ENCODE data around the gene ANK3. TPM values are rescaled to one million over a fixed set of nuclear protein-coding genes. Genes with fewer than 3 reads are reported as not detected.

ANK3 gene
- total RNA-seq, 1 experiment from 2014 or later: 15.3 TPM

DNA sequence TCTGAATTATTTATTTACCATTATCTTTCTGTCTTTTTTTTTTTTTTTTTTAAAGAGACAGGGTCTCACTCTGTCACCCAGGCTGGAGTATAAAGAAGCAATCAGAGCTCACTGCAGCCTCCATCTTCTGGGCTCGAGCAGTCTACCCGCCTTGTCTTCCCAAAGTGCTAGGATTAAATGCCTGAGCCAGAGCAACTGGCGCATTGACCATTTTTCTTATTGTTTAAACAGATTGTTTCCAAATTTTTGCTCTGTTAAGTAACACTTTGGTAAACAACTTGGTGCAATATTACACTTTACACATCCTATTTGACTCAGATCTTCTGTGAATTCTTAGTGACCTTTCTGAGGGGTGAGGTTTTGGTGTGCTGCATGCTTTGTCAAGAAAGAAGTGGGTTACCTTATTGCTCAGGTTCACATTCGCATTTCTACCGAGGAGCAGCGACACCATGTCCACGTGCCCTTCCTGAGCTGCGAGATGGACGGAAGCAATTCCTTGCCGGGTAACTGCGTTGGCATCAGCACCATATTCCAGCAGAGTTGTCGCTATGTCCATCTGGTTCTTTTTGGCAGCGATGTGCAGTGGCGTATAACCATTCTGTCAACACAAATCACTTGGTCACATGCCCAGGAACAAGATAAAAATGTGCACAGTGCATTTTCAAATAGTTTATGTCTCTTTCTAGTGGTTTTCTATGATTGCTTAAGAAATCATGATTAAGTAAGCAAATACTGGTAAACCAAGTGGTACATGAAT lies 203.2 kb downstream of the ANK3 start:
- no peak overlapping the region for H3K4me3 ChIP-seq (replicated peaks in 1 of 2; ENCODE audit: low read depth in 1 of 2, low read length in 2 of 2)
- H3K27me3 ChIP-seq (ENCODE audit: insufficient read depth, low read length): no peaks in the 10 kb centered on the region
- H3K36me3 ChIP-seq (ENCODE audit: control insufficient read depth in 1 of 2, insufficient read depth in 2 of 2, low read length in 2 of 2): no peaks in the 10 kb centered on the region
- intact Hi-C loops (cut with micrococcal nuclease): no loop called here
- ChIA-PET POLR2A (no interaction called here), RAD21 (ENCODE audit: low non-redundant PET in 1 of 2, low total read pairs in 2 of 2, uncharacterized antibody in 2 of 2, unreplicated experiment in 2 of 2) (no interaction called here), CTCF (interaction anchor here (0.6 to 1.3 kb wide), 2 partner anchors 22 to 72 kb away, joined by 4 read pairs; no protein-coding TSS in a partner anchor)
- no peaks in the 10 kb centered on the region for H3K9me2 ChIP-seq (ENCODE audit: insufficient read depth)
- H3K9ac ChIP-seq (ENCODE audit: low read length): no peak overlapping the region
- no peaks in the 10 kb centered on the region for H4K20me1 ChIP-seq (ENCODE audit: insufficient read depth)
- H3K4me1 ChIP-seq (ENCODE audit: control insufficient read depth in 1 of 2, insufficient read depth in 2 of 2, low read length in 2 of 2): no peaks in the 10 kb centered on the region
- 0 out of 4 replicates have a peak, but pooled peaks cover 0 to 3% of the 10 kb centered on the region in 2 experiments for H3K9me3 ChIP-seq (ENCODE audit: control insufficient read depth in 1 of 2, insufficient read depth in 1 of 2, low read depth in 1 of 2, low read length in 2 of 2)
- no peak overlapping the region for H3K27ac ChIP-seq (ENCODE audit: low read depth, low read length)
- H3K79me2 ChIP-seq (ENCODE audit: insufficient read depth, low read length): no peaks in the 10 kb centered on the region
- no peak overlapping the region for H3K4me2 ChIP-seq (ENCODE audit: low read length)
- no peak for ATAC-seq
- TF ChIP-seq FOSL1 (IDR thresholded peaks at IDR 0.05; ENCODE audit: low read depth): no peak
- TF ChIP-seq CBX3 (IDR thresholded peaks at IDR 0.05; ENCODE audit: low read depth): no peak
- TF ChIP-seq SP1 (IDR thresholded peaks at IDR 0.05; ENCODE audit: low read depth): no peak
- TF ChIP-seq, protein P1, sequence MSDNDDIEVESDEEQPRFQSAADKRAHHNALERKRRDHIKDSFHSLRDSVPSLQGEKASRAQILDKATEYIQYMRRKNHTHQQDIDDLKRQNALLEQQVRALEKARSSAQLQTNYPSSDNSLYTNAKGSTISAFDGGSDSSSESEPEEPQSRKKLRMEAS (IDR thresholded peaks at IDR 0.05): no peak
- no peak for TF ChIP-seq ELF1 (IDR thresholded peaks at IDR 0.05; ENCODE audit: borderline replicate concordance, low read depth)
- no peak for TF ChIP-seq SRF (IDR thresholded peaks at IDR 0.05; ENCODE audit: low read depth)
- TF ChIP-seq, protein P2, sequence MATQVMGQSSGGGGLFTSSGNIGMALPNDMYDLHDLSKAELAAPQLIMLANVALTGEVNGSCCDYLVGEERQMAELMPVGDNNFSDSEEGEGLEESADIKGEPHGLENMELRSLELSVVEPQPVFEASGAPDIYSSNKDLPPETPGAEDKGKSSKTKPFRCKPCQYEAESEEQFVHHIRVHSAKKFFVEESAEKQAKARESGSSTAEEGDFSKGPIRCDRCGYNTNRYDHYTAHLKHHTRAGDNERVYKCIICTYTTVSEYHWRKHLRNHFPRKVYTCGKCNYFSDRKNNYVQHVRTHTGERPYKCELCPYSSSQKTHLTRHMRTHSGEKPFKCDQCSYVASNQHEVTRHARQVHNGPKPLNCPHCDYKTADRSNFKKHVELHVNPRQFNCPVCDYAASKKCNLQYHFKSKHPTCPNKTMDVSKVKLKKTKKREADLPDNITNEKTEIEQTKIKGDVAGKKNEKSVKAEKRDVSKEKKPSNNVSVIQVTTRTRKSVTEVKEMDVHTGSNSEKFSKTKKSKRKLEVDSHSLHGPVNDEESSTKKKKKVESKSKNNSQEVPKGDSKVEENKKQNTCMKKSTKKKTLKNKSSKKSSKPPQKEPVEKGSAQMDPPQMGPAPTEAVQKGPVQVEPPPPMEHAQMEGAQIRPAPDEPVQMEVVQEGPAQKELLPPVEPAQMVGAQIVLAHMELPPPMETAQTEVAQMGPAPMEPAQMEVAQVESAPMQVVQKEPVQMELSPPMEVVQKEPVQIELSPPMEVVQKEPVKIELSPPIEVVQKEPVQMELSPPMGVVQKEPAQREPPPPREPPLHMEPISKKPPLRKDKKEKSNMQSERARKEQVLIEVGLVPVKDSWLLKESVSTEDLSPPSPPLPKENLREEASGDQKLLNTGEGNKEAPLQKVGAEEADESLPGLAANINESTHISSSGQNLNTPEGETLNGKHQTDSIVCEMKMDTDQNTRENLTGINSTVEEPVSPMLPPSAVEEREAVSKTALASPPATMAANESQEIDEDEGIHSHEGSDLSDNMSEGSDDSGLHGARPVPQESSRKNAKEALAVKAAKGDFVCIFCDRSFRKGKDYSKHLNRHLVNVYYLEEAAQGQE (IDR thresholded peaks at IDR 0.05; ENCODE audit: low read depth): no peak
- TF ChIP-seq JUND (IDR thresholded peaks at IDR 0.05): no peak
- no peak for DNase-seq (ENCODE audit: low read depth, low spot score)
- H2AFZ ChIP-seq (ENCODE audit: low read depth, low read length, poor library complexity, severe bottlenecking): no peak overlapping the region
- no TSS peak for BruUV-seq (replicated peaks)
